Loucy (cell line): ENCODE results near the gene HEXB.
A peak's percentile ranks its signal among the peaks of the same experiment; 100 is the strongest.

Source experiments
- H2AFZ ChIP-seq: fragments of 200-600 bp; sonication (generic); 2 replicates; pipeline ENCODE4 v1.6.0; 2016; ENCODE audit warnings: antibody characterized with exemption, mild to moderate bottlenecking, low read length, moderate library complexity
- H3F3A ChIP-seq: fragments of 200-600 bp; 2 replicates; pipeline ENCODE4 v1.6.0; 2016; ENCODE audit warnings: antibody characterized with exemption, low read depth, mild to moderate bottlenecking
- H3K27me3 ChIP-seq: fragments of 200-600 bp; sonication (generic); 2 replicates; pipeline ENCODE4 v1.6.1; 2014; ENCODE audit warnings: low read length, mild to moderate bottlenecking; ENCODE audit not compliant: insufficient read depth, poor library complexity, severe bottlenecking
- H3K36me3 ChIP-seq: fragments of 200-600 bp; sonication (generic); 2 replicates; pipeline ENCODE4 v1.6.1; 2016; ENCODE audit warnings: low read length; ENCODE audit not compliant: insufficient read depth
- H3K4me1 ChIP-seq: fragments of 200-600 bp; sonication (generic); 2 replicates; pipeline ENCODE4 v1.5.1; 2014; ENCODE audit warnings: low read length, mild to moderate bottlenecking; ENCODE audit not compliant: insufficient read depth, poor library complexity, severe bottlenecking
- H3K4me2 ChIP-seq: fragments of 200-600 bp; sonication (generic); 2 replicates; pipeline ENCODE4 v1.6.0; 2014; ENCODE audit warnings: antibody characterized with exemption, low read length, low read depth, mild to moderate bottlenecking; ENCODE audit not compliant: poor library complexity, severe bottlenecking
- H3K4me3 ChIP-seq: fragments of 200-600 bp; sonication (generic); 2 replicates; pipeline ENCODE4 v1.5.1; 2014; ENCODE audit warnings: low read length, mild to moderate bottlenecking, mixed read lengths; ENCODE audit not compliant: poor library complexity, severe bottlenecking
- H3K79me2 ChIP-seq: fragments of 200-600 bp; sonication (generic); 2 replicates; pipeline ENCODE4 v1.6.1; 2014; ENCODE audit warnings: low read length; ENCODE audit not compliant: insufficient read depth
- H3K9ac ChIP-seq: fragments of 200-600 bp; sonication (generic); 2 replicates; pipeline ENCODE4 v1.6.0; 2014; ENCODE audit warnings: mild to moderate bottlenecking, low read depth, low read length, moderate library complexity; ENCODE audit not compliant: poor library complexity, severe bottlenecking
- H3K9me2 ChIP-seq: fragments of 200-600 bp; sonication (generic); replicated peaks from 2 replicates; pipeline ENCODE4 v1.6.1; 2016; ENCODE audit warnings: low read depth, low read length, mixed read lengths
- H3K9me3 ChIP-seq: fragments of 200-600 bp; sonication (generic); 2 replicates; pipeline ENCODE4 v1.6.1; 2014; ENCODE audit warnings: mild to moderate bottlenecking, antibody characterized with exemption, low read length, low read depth; ENCODE audit not compliant: insufficient read depth
- H4K20me1 ChIP-seq: fragments of 200-600 bp; sonication (generic); 2 replicates; pipeline ENCODE4 v1.6.0; 2014; ENCODE audit warnings: antibody characterized with exemption, low read length, mild to moderate bottlenecking; ENCODE audit not compliant: insufficient read depth, poor library complexity, severe bottlenecking
- CTCF ChIP-seq: fragments of 200-600 bp; sonication (generic); conservative IDR thresholded peaks from 2 replicates; pipeline ENCODE4 v1.5.1; 2014; ENCODE audit warnings: mild to moderate bottlenecking, antibody characterized with exemption, low read length
- EZH2phosphoT487 ChIP-seq: fragments of 200-600 bp; IDR thresholded peaks from 2 replicates; pipeline ENCODE4 v1.6.1; 2018; ENCODE audit warnings: antibody characterized with exemption, mild to moderate bottlenecking, moderate library complexity, borderline replicate concordance

The HEXB gene

DNA sequence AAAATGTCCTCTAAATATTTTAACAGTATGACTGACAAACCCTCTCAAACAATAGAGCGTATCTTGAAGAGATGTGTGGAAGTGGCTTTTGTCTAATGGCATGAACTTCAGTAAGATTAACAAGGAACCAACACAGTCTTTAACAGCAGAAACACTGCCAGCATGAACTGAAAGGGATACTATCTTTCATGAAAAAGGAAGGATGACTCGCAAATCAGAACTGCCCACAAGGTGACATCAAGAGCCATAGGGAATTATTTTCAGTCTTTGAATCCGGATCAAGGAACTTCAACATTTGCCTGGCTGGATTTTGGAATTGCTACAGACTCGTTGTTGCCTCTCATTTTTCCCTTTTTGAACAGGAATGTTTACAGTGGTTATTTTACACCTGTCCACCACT, 5.1 kb upstream of the HEXB start:
- Histone ChIP-seq H3F3A (no peaks in the 10 kb centered on the region), H3K4me1 (no peaks in the 10 kb centered on the region), H3K9ac (no peak overlapping the region), H2AFZ (no peak overlapping the region), H4K20me1 (no peaks in the 10 kb centered on the region), H3K79me2 (no peaks in the 10 kb centered on the region), H3K9me3 (no peaks in the 10 kb centered on the region), H3K27me3 (no peaks in the 10 kb centered on the region), H3K9me2 (no peaks in the 10 kb centered on the region), H3K4me2 (no peak overlapping the region), H3K4me3 (no peak overlapping the region), H3K36me3 (no peaks in the 10 kb centered on the region)
- TF ChIP-seq CTCF: no peak
- no peak for TF ChIP-seq EZH2phosphoT487

GRCh38 chr5:74685979-74686631, 1.1 kb downstream of the HEXB start:
- peak overlapping the region; percentile 90 for H3K9ac ChIP-seq
- peaks cover 22% of the 10 kb centered on the region; the same call in 1 of the 2 replicates for H3K79me2 ChIP-seq
- H3K4me1 ChIP-seq: peaks cover 28% of the 10 kb centered on the region
- H3K4me3 ChIP-seq: peak overlapping the region; percentile 87
- H3K9me2 ChIP-seq: no peaks in the 10 kb centered on the region
- H3K9me3 ChIP-seq: no peaks in the 10 kb centered on the region
- H2AFZ ChIP-seq: no peak overlapping the region
- no peaks in the 10 kb centered on the region for H4K20me1 ChIP-seq
- H3K4me2 ChIP-seq: peak overlapping the region; percentile 89
- TF ChIP-seq EZH2phosphoT487: no peak
- no peak for TF ChIP-seq CTCF
- no peaks in the 10 kb centered on the region for H3F3A ChIP-seq
- no peaks in the 10 kb centered on the region for H3K36me3 ChIP-seq
- no peaks in the 10 kb centered on the region for H3K27me3 ChIP-seq

GRCh38 chr5:74686962-74687751, 2.1 kb downstream of the HEXB start:
- Histone ChIP-seq H2AFZ (no peak overlapping the region), H3K27me3 (no peaks in the 10 kb centered on the region), H3K4me3 (peak overlapping the region; percentile 87), H3K9ac (peak overlapping the region; percentile 12), H3K4me1 (peaks cover 28% of the 10 kb centered on the region), H4K20me1 (no peaks in the 10 kb centered on the region), H3K36me3 (no peaks in the 10 kb centered on the region), H3K4me2 (peak overlapping the region; percentile 89), H3K9me3 (no peaks in the 10 kb centered on the region), H3F3A (no peaks in the 10 kb centered on the region), H3K79me2 (peaks cover 22% of the 10 kb centered on the region; the same call in 1 of the 2 replicates), H3K9me2 (no peaks in the 10 kb centered on the region)
- no peak for TF ChIP-seq CTCF
- no peak for TF ChIP-seq EZH2phosphoT487
